Measurements from ENCODE around the gene FHAD1. TPM values are rescaled to one million over a fixed set of nuclear protein-coding genes. Genes with fewer than 3 reads are reported as not detected.

Gene FHAD1
- total RNA-seq, 2 donors from 2014 or later = not detected

GRCh38 chr1:15439325-15439724 lies 192.3 kb downstream of the FHAD1 start:
- ATAC-seq = no peak
- no peaks in the 10 kb centered on the region for H3K9me3 ChIP-seq (ENCODE audit: control insufficient read depth, low read length, poor library complexity, severe bottlenecking)
- H3K4me1 Mint-ChIP-seq = peaks cover 2% of the 10 kb centered on the region
- H3K27ac Mint-ChIP-seq = peak overlapping the region; percentile 92
- H3K36me3 Mint-ChIP-seq (ENCODE audit: low read depth) = no peaks in the 10 kb centered on the region
- peak overlapping the region; percentile 53 for H3K4me3 Mint-ChIP-seq
- DNase-seq = no peak
- H3K27me3 Mint-ChIP-seq = peaks cover 4% of the 10 kb centered on the region

- peak overlapping the region; percentile 89 for H3K27ac Mint-ChIP-seq
- DNase-seq (no peak), ATAC-seq (no peak)
- no peaks in the 10 kb centered on the region for H3K36me3 Mint-ChIP-seq (ENCODE audit: low read depth)
- H3K9me3 ChIP-seq (ENCODE audit: control insufficient read depth, low read length, poor library complexity, severe bottlenecking) = no peaks in the 10 kb centered on the region
- peak overlapping the region; percentile 50 for H3K4me3 Mint-ChIP-seq
- H3K4me1 Mint-ChIP-seq = peaks cover 3% of the 10 kb centered on the region
- H3K27me3 Mint-ChIP-seq = peaks cover 4% of the 10 kb centered on the region
These were observed 193.3 kb downstream of the FHAD1 start for GRCh38 chr1:15440357-15440756.

GRCh38 chr1:15441247-15441646 lies 194.2 kb downstream of the FHAD1 start:
- Mint-ChIP-seq H3K4me1 (peaks cover 6% of the 10 kb centered on the region), H3K27me3 (peaks cover 9% of the 10 kb centered on the region), H3K4me3 (no peak overlapping the region), H3K27ac (peak overlapping the region; percentile 89), H3K36me3 (ENCODE audit: low read depth) (no peaks in the 10 kb centered on the region)
- DNase-seq = no peak
- H3K9me3 ChIP-seq (ENCODE audit: control insufficient read depth, low read length, poor library complexity, severe bottlenecking) = no peaks in the 10 kb centered on the region
- no peak for ATAC-seq

GRCh38 chr1:15442119-15442518 lies 195.1 kb downstream of the FHAD1 start:
- H3K36me3 Mint-ChIP-seq (ENCODE audit: low read depth) = no peaks in the 10 kb centered on the region
- no peak overlapping the region for H3K27ac Mint-ChIP-seq
- H3K4me1 Mint-ChIP-seq = peaks cover 6% of the 10 kb centered on the region

GRCh38 chr1:15442759-15443158 lies 195.7 kb downstream of the FHAD1 start:
- Mint-ChIP-seq H3K27me3 (peaks cover 20% of the 10 kb centered on the region), H3K4me3 (peak overlapping the region; percentile 49), H3K4me1 (peaks cover 6% of the 10 kb centered on the region), H3K36me3 (ENCODE audit: low read depth) (no peaks in the 10 kb centered on the region), H3K27ac (no peak overlapping the region)
- H3K9me3 ChIP-seq (ENCODE audit: control insufficient read depth, low read length, poor library complexity, severe bottlenecking) = no peaks in the 10 kb centered on the region
- ATAC-seq = no peak
- no peak for DNase-seq

More at GRCh38 chr1:15442119-15442518, 195.1 kb downstream of the FHAD1 start:
- DNase-seq = no peak
- peaks cover 15% of the 10 kb centered on the region for H3K27me3 Mint-ChIP-seq
- H3K4me3 Mint-ChIP-seq = peak overlapping the region; percentile 52
- no peak for ATAC-seq
- H3K9me3 ChIP-seq (ENCODE audit: control insufficient read depth, low read length, poor library complexity, severe bottlenecking) = no peaks in the 10 kb centered on the region

- no peaks in the 10 kb centered on the region for H3K9me3 ChIP-seq (ENCODE audit: control insufficient read depth, low read length, poor library complexity, severe bottlenecking)
- H3K27ac Mint-ChIP-seq = no peak overlapping the region
- H3K4me3 Mint-ChIP-seq = no peak overlapping the region
- peaks cover 6% of the 10 kb centered on the region for H3K4me1 Mint-ChIP-seq
- H3K36me3 Mint-ChIP-seq (ENCODE audit: low read depth) = no peaks in the 10 kb centered on the region
- peaks cover 20% of the 10 kb centered on the region for H3K27me3 Mint-ChIP-seq
- ATAC-seq (no peak), DNase-seq (no peak)
These were observed 196.3 kb downstream of the FHAD1 start for GRCh38 chr1:15443281-15443680.

- DNase-seq (no peak), ATAC-seq (no peak)
- Mint-ChIP-seq H3K4me1 (peaks cover 6% of the 10 kb centered on the region), H3K36me3 (ENCODE audit: low read depth) (no peaks in the 10 kb centered on the region), H3K27ac (no peak overlapping the region), H3K4me3 (peak overlapping the region; percentile 28), H3K27me3 (peaks cover 26% of the 10 kb centered on the region)
- no peaks in the 10 kb centered on the region for H3K9me3 ChIP-seq (ENCODE audit: control insufficient read depth, low read length, poor library complexity, severe bottlenecking)
These were observed 197.7 kb downstream of the FHAD1 start for GRCh38 chr1:15444468-15445389.

- no peak overlapping the region for H3K27ac Mint-ChIP-seq
- no peak for DNase-seq
- peaks cover 6% of the 10 kb centered on the region for H3K4me1 Mint-ChIP-seq
- H3K4me3 Mint-ChIP-seq = peak overlapping the region; percentile 45
- no peak for ATAC-seq
- H3K9me3 ChIP-seq (ENCODE audit: control insufficient read depth, low read length, poor library complexity, severe bottlenecking) = no peaks in the 10 kb centered on the region
- no peaks in the 10 kb centered on the region for H3K36me3 Mint-ChIP-seq (ENCODE audit: low read depth)
- H3K27me3 Mint-ChIP-seq = peaks cover 29% of the 10 kb centered on the region
These were observed 198.5 kb downstream of the FHAD1 start for GRCh38 chr1:15445390-15446122.

- ATAC-seq (no peak), DNase-seq (no peak)
- H3K4me3 Mint-ChIP-seq = no peak overlapping the region
- H3K9me3 ChIP-seq (ENCODE audit: control insufficient read depth, low read length, poor library complexity, severe bottlenecking) = no peaks in the 10 kb centered on the region
- H3K27me3 Mint-ChIP-seq = peaks cover 29% of the 10 kb centered on the region
- peaks cover 6% of the 10 kb centered on the region for H3K4me1 Mint-ChIP-seq
- H3K27ac Mint-ChIP-seq = no peak overlapping the region
- H3K36me3 Mint-ChIP-seq (ENCODE audit: low read depth) = no peaks in the 10 kb centered on the region
These were observed 199.2 kb downstream of the FHAD1 start for GRCh38 chr1:15446212-15446611.

Other genes starting within 250 kb of the FHAD1 start
- not detected for gene TMEM51, start 93.5 kb upstream of the FHAD1 start, total RNA-seq
- gene EFHD2, start 162.7 kb downstream of the FHAD1 start, total RNA-seq = 100 to 1,000 TPM; 135 to 197 TPM
- gene CTRC, start 191.2 kb downstream of the FHAD1 start, total RNA-seq = 1 to 10 TPM; 2.7 to 2.9 TPM
- not detected for gene CELA2A, start 209.5 kb downstream of the FHAD1 start, total RNA-seq
- not detected for gene CELA2B, start 228.9 kb downstream of the FHAD1 start, total RNA-seq